ENCODE results near the gene DNM1.
A peak's percentile ranks its signal among the peaks of the same experiment; 100 is the strongest.

The DNM1 gene

DNA sequence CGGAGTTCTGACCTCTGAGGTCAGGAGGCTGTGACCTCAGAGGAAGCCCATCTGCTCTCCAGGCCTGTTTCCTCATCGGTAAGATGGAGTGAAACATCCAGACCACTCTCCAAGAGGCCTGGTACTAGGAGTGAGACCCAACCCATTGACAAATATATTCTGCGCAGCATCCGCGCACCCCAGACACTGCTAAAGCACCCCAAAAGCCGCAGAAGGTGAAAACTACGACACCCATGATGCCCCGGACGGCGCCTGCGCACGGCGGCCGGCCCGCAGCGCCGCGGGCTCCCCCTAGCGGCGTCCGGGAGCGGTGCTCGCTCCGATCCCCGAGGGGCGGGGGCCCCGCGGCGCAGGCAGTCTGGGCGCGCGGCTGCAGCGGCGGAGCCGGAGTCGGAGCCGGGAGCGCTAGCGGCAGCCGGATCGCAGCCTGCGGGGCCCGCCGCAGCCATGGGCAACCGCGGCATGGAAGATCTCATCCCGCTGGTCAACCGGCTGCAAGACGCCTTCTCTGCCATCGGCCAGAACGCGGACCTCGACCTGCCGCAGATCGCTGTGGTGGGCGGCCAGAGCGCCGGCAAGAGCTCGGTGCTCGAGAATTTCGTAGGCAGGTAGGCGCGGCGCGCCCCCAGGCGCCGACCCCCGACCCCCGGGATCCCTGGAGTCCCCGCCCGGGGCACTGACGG lies at the start of gene DNM1:
DNM1 (plus strand) TSS at position 356 of the 683 bp plus-strand sequence; CDS start at position 448, 92 bp downstream.
- peak; percentile 48 to 71 for DNase-seq

DNA sequence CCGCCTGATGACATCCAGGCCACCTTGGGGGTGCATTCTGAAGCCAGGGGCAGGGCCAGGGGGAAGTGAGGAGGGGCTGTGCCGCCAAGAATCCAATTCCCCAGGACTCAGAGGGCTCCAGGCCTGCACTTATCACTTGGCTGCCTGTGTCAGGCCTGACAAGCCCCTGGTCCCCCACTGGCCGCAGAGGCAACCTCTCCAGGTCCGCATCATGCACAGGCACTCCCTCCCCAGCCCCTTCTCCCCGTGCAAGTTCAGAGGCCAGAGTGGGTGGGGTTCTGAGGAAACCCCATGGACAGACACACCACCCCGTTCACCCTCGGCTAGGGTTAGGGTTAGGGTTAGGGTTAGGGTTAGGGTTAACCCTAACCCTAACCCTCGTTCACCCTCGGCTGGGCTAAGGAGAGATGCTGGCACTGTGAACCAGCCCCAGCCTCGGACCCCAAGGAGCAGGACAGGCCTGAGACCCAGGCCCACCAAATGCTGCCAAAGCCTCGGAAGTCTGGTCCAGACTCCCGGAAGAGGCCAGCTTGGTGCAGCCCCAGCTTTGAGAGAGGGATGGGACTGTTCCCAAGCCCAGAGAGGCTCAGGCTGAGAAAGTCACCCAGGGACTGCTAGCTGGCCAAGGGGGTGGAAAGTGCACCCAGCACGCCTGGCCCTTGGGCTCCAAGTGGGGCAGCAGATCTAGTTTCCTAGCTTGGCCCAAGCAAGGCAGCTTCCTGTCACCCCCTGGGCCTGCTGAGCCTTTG lies 49.1 kb upstream of the DNM1 start:
- DNase-seq: no peak

DNA sequence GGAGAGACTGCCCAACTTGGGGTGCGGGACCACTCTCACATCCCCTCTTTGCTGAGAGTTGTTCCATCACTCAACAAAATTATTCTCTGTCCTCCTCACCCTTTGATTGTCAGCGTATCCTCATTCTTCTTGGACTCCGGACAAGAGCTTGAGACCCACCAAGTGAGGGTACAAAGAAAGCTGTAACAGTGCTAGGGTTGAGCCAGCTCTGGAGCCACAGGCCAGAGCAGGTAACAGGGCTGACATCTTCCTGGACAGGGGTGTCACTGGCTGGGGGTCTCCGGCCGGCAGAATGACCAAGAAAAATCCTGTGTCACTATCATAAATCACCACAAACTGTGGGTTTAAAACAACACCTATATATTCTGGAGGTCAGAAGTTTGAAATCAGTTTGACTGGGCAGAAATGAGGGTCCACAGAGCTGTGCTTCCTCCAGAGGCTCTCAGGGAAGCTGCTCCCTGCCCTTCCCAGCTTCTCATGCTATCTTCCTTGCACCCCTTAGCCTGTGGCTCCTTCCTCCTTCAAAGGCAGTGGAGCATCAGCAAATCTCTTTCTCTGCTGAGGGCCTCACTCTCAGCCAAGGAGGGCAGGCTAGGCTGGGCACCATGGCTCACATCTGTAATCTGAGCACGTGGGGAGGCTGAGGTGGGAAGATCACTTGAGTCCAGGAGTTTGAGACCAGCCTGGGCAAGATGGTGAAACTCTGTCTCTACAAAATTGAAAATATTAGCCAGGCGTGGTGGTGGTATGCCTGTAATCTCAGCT lies 47.3 kb upstream of the DNM1 start:
- no peak for DNase-seq

DNA sequence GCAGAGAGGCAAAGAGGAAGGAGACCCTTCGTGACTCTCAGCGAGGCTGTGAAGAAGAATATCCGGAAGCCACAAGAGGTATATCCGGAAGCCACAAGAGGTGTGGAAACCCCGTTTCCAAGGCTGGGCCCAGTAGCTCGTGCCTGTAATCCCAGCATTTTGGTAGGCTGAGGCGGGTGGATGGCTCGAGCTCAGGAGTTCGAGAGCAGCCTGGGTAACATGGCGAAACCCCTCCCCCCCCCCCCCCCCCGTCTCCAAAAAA lies 43.7 kb upstream of the DNM1 start:
- peak; percentile 14 to 29 for DNase-seq

DNA sequence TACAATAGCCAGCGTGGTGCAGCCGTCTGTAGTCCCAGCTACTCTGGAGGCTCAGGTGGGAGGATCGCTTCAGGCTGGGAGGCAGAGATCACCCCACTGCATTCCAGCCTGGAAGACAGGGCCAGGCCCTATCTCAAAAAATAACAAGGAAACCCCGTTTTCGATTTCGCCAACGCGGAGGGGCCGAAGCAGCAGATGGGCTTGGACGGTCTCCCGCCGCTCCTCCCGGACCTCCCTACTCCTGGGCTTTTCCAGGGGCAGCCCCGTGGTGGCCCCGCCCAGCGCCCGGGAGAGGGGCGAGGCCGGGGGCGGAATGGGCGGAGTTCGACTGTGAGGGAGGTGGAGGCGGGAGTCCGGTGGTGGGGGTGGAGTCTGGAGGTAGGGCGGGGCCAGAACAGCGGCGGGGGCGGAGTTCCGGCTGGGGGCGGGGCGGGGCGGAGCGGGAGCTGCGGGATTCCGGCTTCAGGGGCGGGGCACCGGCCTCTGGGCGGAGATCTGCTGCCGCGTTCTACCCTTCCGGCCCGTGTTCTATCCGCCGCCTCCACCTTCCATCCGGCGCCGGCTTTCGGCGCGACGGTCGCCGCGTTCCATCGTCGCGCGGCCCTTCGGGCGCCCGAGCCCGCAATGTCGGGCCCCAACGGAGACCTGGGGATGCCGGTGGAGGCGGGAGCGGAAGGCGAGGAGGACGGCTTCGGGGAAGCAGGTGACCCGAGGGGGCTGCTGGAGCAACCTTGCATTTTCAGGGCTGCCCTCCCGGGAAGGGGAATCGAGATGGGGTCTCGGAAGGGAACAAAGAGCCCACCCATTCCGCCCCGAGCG lies 43.2 kb upstream of the DNM1 start, which contains the start of gene BBLN:
BBLN (plus strand) TSS at position 482 of the 819 bp plus-strand sequence; CDS start at position 625, 143 bp downstream.
- DNase-seq: peak; percentile 91 to 95

DNA sequence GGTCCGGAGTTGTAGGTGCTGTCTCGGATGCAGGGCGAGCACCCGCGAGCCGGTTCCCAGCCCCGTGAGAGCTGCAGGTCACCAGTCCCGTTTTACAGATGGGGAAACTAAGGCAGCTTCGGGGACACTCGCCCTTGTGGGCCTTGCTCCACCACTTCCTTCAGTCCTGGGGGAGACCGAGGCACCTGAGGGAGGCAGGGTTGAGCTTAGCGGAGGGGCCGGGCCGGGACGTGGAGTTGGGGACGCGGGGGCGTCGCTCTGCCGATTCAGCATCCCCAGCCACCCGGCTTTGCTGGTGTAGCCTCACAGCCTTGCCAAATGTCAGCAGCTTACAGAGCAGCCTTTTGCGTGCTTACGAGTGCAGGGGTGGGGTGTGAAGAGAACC lies 42.6 kb upstream of the DNM1 start:
- DNase-seq: peak; percentile 58 to 70

DNA sequence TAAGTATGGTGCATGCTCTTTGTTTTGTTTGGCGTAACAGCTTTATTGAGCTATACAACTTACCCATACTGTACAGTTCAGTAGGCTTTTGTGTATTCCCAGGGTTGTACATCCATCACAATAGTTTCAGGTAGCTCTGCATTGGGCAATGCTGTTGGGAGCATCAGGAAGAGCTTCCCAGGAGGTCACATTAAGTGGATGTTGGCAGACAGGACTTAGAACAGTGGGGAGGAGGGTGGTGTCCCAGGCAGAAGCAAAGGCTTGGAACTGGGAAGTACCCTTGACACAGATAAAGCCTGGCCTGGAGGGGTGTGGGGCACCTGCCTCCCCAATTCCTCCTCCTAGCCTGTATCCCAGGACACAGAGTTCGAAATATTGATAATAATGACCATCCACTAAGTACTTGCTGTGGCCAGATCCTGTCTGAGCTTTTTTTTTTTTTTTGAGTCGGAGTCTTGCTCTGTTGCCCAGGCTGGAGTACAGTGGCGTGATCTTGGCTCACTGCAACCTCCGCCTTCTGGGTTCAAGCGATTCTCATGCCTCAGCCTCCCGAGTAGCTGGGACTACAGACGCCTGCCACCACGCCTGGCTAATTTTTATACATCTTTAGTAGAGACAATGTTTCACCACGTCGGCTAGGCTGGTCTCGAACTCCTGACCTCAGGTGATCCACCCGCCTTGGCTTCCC lies 41.8 kb upstream of the DNM1 start:
- DNase-seq: no peak

DNA sequence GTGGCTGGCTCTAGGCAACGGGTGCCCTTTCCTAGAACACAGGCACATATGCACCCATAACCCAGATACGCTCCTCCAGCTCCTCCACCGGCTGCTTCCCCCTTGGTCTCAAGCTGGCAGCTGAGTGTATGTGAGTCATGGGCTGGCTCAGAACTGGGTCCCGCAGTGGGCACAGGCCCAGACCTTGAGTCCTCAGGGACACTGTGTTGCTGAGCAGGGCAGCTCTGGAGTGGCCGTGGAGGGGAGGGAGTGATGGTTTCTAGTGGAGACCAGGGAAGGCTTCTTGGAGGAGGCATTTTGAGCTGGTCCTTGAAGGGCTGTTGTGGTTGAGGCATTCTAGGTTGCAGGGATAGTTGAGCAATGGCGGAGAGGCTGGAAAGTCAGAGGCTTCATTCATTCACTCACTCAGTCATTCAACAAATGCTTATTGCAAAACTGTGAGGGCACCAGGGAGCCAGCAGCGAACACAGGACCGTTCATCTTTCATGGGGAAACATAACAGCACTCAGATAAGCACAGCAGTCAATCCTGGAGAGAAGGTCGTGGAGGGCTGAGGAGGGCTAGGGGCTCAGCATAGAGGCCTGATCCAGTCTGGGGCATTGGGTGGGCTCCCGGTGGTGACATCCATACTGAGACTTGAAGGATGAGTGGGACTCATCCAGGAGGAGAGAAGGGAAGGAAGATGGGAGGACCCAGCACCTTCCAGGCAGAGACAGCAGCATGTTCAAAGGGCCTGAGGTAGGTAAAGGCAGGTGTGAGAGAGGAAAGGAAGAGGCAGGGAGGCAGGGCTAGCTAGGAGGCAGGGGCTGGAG lies 40.8 kb upstream of the DNM1 start:
- DNase-seq: no peak

DNA sequence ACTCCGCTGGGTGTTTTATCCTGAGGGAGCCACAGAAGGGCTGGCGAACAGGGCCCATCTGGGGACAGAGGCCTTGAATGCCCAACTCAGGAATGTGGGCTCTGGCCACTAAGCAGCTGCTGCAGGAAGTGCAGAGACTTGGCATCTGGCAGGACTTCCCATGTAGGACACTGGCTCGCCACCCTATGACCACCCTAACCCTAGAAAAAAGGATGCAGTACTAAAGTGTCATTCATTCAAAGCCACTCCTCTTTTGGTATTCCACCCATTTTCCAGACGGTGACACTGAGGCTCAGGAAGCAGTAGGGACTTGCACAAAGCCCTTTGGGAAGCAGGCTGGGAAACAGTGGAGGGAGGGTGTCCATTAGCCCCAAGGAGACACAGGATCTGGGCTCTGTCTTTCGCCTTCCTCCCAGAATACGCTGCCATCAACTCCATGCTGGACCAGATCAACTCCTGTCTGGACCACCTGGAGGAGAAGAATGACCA lies 40.1 kb upstream of the DNM1 start:
- no peak for DNase-seq

DNA sequence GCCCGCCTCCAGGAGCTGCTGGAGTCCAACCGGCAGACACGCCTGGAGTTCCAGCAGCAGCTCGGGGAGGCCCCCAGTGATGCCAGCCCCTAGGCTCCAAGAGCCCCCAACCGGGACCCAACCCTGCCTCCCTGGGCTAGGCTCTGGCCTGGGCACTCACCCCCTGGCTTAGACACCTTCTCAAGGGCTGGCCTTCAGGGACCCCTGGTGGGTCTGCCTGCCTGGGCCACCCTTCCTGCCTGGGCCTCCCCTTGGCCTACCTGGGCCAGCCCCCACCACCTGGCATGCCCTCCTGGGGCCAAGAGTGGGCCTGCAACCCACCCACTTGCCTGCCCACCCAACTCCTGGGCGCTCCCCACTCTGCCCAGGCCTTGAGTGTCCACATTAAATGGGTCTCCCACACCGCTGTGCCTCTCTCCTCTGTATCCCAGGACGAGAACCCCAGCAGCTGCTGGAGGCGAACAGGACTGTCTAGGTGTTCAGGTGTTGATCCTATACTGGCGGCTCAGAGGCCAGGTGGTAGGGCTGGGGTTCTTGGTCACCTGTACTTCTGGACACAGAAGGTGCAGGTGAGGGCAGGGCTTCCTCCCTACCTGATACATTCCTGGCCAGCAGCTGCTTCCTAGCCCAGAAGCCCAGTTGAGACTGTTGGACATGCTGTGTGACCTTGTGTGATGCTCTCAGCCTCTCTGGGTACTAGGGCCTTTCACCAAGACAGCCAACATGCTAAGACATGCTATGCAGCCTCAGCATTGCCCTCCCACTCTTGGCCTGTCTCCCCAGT lies 39.5 kb upstream of the DNM1 start:
- DNase-seq: no peak

DNA sequence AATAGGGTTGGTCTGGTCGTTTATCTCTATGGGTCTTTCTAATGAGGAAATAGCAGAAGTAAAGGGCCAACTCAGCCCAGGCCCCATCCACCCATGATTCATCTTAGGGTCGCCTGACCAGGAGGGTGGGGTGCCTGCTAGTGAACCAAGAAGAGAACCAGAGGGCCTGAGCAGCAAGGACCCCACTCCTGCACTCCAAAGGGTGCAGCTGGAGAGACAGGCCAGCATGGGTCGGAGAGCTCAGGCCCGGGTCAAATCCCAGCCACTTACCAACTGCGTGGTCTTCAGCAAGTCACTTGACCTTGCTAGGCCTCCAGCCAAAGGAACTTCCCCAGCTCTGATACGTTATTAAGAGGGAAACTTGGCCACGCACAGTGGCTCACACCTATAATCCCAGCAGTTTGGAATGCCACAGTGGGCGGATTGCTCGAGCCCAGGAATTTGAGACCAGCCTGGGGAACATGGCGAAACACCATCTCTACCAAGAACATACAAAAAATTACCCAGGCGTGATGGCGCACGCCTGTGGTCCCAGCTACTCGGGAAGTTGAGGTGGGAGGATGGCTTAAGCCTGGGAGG lies 38.8 kb upstream of the DNM1 start:
- DNase-seq: no peak

DNA sequence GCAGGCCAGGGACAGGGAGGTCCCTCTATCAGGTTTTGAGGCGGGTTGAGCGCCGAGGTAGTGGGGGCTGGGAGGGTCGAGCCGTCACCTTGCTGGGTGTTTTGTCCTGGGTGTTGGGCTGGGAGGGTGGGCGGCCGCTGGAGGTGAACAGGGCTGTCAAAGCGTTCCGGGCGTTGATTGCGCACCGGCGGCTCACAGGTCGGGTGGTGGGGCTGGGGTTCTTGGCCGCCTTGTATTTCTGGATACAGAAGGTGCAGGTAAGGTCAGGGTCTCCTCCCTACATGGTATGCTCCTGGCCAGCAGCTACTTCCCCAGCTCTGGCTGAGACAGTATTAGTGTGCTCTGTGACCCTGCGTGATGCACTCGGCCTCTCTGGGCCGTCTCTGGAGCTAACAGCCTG lies 37.0 kb upstream of the DNM1 start:
- no peak for DNase-seq

DNA sequence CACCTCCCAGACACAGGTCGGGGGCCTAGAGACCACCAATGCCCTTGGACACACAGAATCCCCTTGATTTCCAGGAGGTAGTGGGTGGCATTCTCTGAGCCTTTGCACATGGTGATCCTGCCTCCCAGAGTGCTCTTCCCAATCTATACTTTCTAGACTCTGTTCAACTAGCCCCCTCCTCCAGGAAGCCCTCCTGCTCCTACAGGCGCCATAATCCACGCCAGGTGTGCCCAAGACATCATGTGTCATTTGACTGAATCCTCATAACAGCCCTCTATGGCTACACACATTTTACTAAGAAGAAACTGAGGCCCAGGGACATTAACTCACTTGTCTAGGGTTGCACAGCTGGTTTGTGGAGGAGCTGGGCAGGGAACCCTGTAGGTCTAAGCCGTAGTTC lies 36.0 kb upstream of the DNM1 start:
- no peak for DNase-seq

DNA sequence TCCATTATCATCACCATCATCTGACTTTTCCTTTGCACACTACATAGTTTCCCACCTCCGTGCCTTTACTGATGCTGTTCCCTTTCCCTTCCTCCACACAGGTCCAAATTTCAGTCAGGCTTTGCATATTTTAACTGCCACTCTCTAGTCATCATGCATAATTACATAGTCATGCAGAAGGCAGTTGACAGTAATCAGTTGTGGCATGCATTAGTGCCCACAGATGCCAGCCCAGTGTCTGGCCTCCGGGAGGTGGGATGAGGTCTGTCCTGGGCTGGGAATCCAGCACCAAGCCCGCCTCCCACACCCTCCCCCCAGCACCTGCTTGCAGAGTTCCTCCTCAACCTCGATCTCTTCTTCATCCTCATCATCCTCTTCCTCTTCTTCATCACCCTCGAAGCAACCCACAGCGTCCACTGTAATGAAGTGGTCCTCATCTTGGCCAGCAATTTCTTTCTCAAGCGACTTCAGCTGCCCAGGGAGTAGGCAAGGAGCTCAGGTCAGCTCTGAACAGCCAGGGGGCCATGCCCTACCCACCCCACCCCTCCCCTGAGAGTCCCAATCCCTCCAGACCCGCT lies 34.4 kb upstream of the DNM1 start:
- no peak for DNase-seq

DNA sequence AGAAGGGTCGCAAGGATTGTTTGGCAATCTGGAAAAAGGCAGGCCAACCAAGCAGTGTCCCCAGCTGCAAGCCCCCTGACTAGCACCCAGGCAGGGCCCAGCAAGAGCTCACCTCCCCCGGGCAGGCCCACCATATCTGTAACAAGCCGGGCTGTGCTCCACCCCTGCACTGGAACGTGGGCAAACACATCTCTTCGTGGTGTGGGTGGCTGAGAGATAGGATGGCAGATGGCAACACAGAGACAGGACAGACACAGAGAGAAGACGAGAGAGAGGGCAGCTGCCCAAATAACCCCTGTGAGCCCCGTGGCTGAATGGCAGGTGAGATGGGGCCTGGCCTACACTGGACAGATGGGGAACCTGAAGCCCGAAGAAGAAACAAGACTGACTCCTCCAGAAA lies 33.7 kb upstream of the DNM1 start:
- DNase-seq: no peak

DNA sequence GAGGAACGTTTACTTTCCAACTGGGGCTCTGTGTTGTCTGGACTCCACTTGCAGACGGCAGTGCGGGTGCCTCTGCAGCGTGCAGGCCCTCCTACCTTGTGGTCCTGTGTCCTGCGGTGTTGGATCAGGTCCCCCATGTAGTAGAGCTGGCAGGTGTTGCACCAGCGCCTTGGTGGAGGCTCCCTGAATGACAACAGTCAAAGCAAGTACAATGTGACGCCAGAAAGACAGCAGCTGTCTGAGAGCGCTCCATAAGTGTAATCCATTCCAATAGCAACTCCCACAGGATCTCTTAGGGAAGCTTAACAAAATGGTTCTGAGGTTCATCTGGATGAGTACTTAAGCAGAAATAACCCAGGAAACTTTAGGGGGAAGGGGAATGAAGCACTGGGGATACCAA lies 33.3 kb upstream of the DNM1 start:
- no peak for DNase-seq

DNA sequence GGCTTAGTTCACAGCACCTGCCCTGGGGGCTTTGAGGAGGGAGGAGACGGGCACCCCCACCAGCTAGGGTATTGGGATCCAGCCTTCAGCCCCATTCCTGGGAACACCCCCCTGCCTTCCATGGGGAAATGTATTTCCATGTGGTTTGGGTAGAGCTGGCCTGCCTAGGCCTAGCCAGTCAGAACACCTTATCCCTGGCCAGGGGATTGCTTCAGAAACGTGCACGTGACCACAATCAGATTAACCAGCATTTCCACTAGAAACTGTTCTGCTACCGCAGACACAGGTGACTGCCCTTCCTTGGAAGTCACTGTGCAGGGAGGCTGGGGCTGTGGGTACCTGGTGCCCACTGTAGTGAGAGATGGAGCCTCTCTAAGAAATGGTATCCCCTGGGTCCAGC lies 29.1 kb upstream of the DNM1 start:
- no peak for DNase-seq

DNA sequence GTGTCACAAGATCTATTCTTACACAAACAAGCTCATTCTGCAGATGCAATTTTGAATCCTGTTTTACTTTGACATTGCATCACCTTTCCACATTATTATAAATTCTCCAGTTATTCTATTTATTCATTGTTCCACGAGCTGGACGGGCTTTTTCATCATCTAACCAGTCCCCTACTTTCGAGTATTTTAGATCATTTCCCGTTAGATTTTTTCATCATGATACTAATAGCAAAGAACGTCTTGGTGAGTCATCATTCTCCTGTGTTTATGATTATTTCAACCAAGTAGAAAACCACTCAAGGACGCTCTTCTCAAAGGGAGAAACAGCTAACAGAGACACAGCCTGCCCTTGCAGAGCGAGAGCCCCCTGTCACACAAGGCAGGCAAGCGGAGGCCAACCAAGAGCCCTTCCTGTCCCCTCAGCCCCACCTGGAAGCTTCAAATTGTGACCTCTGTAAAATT lies 28.0 kb upstream of the DNM1 start:
- no peak for DNase-seq

DNA sequence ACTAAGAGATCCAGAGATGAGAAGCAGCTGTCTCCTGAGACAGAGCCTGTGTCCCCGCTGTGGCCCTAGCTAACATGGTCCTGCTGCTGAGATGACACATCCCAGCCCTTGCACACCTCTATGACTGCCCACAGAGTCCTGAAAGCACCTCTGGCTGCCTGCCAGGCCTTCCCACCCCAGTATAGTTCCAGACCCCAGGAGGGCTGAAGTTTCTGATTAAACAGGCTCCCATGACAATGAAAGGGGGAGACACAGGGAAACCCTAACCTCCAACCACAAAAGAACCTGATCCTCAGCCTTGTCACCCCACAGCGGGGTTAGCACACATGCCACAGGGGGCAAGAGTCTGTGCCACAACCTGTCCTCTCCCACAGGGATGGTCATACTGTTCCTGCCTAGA lies 27.5 kb upstream of the DNM1 start:
- DNase-seq: no peak
